PC-3 (cell line): ENCODE measurements around the gene HOOK1.

Source experiments
- EZH2phosphoT487 ChIP-seq: fragments of 300-600 bp; sonication (generic); IDR thresholded peaks from 2 replicates; pipeline ENCODE4 v1.6.1; 2018; ENCODE audit warnings: mild to moderate bottlenecking, antibody characterized with exemption, low read length, borderline replicate concordance
- TF ChIP-seq, protein P1 (sequence below): fragments of 300-600 bp; sonication (generic); conservative IDR thresholded peaks from 2 replicates; pipeline ENCODE4 v1.5.1; 2017; ENCODE audit warnings: antibody characterized with exemption, low read depth, mild to moderate bottlenecking, low read length

DNA sequence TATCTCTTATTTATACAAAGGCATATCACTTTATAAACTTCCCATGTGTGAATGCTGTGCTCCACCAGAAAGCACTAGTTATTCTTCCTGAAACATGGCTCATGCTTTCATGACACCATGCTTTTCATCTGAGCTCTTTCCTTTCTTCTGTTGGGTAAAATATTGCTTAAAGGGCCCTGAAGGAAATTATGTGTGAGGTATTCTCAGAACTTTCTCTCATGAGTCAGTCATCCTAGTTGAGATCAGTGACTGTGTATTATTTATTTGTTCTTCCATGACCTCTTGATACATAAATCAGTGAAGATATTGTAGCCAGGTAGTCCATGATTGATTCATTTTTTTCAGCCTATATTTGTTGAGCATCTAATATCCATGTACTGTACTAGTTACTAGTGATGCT is 57.0 kb downstream of the HOOK1 start:
- no peak for TF ChIP-seq EZH2phosphoT487
- TF ChIP-seq, protein P1, sequence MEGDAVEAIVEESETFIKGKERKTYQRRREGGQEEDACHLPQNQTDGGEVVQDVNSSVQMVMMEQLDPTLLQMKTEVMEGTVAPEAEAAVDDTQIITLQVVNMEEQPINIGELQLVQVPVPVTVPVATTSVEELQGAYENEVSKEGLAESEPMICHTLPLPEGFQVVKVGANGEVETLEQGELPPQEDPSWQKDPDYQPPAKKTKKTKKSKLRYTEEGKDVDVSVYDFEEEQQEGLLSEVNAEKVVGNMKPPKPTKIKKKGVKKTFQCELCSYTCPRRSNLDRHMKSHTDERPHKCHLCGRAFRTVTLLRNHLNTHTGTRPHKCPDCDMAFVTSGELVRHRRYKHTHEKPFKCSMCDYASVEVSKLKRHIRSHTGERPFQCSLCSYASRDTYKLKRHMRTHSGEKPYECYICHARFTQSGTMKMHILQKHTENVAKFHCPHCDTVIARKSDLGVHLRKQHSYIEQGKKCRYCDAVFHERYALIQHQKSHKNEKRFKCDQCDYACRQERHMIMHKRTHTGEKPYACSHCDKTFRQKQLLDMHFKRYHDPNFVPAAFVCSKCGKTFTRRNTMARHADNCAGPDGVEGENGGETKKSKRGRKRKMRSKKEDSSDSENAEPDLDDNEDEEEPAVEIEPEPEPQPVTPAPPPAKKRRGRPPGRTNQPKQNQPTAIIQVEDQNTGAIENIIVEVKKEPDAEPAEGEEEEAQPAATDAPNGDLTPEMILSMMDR = no peak
